HG03139 (cell line): ENCODE data around the gene MYLK.

ENCODE experiments used
- ATAC-seq: cut with Tn5 transposase; IDR thresholded peaks from one replicate; pipeline ENCODE4 v1.9.1; 2021; ENCODE audit not compliant: unreplicated experiment

The MYLK gene

DNA sequence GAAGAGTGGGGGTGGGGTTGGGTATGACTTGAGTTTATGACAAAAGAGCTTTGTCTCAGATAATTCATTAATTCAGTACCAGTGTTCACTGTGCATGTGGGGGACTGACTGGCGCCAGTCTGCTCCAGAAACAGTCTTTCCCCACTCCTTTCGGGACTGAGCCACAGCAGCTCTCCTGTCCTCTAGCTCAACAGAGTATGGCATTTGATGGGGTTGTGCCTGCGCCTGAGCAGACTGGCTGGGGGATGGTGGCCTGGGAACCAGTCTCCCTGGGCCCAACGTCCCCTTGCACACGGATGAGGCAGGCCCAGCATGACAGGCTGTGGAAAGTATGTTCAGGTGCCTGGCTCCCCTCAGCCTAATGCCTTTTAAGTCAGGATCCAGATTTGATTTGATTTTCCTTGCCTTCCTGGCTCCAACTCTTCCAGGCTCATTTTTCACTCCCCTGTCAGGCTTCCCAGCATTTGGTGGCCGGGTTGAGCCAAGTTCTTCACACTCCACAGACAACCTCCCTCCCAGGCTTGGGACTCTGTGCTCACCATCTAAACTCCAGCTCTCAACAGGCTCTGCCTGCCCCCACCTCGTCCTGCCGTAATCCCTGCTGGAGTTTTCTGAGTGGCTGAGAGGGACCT lies 105.0 kb downstream of the MYLK start:
- no peak for ATAC-seq

DNA sequence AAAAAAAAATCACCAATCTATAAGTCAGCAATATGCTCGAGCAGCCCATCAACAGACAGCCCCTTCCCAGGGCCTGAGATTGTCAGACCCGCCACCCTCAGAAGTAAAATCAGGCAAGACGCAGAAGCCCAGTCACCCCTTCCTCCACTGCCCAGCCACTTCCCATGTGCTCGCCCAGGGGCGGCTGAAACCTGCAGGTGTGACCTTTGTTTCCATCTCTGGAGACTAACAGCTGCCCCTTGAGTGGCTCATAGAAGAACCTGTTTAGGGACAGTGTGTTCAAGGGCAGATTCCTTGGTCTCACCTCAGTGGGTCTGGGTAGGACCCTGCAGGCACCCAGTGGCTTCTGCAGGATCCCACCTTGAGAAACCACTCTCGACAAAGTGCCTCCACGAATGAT lies 105.6 kb downstream of the MYLK start:
- no peak for ATAC-seq

GRCh38 chr3:123776071-123776782 lies 107.9 kb downstream of the MYLK start:
- no peak for ATAC-seq

DNA sequence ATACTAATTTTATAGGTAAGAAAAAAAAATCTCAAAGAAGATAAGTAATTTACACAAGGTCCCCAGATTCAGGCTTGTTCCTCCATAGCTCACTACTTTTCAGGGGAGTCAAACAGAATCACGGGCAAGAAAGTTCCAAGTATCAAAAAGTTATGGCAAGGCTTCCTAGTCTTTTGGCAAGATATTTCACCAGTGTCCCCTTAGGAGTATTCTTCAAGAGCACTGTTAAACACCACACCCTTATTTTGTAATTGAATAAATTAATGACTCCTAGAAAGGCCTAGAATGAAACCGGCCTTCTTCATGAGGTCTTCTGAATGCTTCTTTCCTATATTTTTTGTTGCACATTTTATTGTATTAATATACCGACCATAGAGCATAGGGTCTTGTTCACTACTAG lies 109.7 kb downstream of the MYLK start:
- no peak for ATAC-seq

DNA sequence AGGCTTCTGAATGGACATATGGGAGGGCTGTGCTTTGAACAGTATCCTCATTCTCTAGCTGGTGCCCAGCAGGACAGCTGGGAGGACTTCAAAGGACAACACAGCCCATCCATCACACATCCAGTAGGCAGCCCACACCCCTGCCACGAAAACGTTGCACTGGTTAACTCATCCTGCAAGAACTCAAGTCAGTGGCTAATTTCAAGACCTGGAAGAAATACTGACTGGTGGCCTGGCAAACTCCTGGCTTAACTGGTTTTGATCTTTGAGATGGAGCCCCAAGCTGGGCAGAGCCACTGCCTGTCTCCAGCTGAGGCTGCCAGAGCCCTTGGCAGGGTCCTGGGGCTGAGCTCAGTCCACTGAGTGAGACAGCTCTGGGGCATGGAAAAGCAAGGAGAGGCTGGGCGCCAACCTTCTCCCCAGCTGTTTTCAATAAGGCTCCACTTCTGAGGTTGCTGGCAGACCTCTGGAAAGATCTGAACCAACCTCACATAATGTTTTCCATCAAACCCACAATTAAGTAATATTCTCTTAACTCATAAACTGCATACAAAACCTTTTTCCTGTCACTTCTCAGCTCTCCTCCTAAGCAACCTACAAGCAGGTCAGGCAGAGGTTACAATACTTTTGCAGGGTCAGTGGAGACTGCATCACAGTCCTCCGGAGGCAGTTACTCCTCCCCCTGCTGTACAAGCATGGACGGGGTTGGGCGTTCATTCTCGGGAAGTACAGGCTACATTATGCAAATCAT lies 110.3 kb downstream of the MYLK start:
- no peak for ATAC-seq

GRCh38 chr3:123769356-123769743 lies 114.8 kb downstream of the MYLK start:
- no peak for ATAC-seq

DNA sequence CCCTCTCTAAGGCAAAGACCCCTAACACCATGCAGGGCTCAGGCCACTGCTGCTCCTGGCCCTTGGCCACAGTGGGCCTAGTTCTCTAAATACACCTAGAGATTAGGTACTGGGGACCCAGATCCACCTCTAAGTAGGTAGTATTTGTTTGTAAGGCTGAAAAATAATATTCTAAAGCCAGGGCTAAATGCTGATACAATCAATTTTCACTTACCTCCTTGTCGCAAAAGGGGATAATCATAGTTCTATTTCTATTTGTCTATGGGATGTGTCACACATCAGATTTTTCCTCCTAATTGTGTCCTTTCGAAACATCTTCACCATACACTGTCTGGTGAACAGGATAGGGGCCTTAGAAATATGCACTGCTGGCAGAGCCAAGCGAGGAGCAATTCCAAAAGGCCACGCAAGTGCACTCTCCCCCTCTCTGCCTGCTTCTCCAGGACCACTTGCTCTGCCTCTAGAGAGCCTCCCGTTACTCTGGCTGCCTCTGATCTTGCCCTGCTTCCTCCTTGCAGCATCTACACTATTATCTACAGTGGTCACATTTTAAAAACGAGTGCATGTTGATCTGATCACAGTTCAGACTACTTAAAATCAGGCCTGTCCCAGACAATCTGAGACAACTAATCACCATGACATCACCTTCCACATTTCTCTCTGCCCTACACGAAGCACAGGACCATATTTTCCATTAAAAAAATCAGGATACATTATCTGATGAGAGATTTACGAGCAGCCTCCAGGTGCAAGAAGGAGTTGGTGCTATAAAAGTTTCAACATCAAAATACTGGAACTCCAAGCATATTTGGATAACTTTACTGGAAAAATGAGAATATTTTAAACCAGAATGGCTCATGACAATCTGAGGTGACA lies 115.4 kb downstream of the MYLK start:
- no peak for ATAC-seq

- ATAC-seq: no peak
These were observed 116.4 kb downstream of the MYLK start for GRCh38 chr3:123767564-123768292.

- ATAC-seq: no peak
These were observed 117.1 kb downstream of the MYLK start for GRCh38 chr3:123767009-123767372.

DNA sequence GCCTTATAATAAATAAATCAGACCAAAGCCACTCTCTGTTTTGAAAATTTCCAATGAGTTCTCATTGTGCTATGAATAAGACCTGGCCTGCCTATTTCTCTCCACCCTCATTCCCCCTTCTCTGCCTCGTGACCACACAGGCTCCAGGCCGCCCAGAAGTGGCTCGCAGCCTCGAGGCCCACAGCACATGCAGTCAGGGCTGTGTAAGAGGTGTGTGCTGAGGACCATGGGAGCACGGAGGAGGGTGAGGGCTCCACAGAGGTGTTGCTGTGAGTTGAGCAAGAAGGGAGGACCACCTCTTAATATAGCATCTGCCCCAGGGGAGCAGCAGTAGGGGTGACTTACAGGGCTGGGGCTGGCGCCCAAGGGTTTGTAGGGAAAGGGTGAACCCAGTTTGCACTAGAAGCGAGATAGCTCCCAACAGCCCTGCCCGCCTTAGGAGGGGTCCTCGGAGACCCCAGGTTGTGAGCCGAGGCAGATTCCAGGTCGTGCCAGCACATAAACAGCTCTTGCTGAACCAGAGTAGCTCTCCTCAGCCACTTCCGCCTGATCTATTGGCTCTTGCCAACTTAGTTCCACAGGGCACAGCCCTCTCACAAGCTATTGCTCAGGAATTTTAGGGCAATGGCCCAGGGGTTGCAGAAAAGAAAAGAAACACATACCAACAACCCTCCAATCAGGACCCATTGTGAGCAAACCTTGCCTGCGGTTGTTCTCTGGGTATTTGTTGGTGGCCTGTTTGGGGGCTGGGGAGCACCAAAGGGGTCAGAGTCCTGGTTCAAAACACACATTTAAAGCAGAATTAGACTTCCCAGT lies 117.7 kb downstream of the MYLK start:
- no peak for ATAC-seq

DNA sequence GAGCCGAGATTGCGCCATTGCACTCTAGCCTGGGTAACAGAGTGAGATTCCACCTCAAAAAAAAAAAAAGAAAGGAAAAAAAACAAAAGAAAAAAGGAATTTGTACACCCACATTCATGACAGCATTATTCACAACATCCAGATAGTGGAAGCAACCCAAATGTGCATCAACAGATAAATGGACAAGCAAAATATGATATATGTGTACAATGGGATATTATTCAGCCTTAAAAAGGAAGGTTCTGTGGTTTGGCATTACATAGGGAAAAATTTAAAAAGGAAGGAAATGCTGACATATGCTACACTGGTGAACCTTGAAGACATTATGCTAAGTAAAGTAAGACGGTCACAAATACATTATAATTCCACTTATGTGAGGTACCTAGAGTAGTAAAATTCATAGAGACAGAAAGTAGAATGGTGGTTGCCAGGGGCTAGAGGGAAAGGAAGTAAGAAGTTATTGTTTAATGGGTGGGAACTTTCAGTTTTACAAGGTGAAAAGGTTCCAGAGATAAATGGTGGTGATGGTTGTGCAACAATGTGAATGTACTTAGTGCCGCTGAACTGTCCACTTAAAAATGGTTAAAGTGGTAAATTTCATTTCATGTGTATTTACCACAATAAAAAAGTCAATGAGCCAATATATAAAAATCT lies 118.5 kb downstream of the MYLK start:
- no peak for ATAC-seq

- no peak for ATAC-seq
These were observed 119.5 kb downstream of the MYLK start for GRCh38 chr3:123764647-123765046.

- ATAC-seq: no peak
These were observed 121.3 kb downstream of the MYLK start for GRCh38 chr3:123762805-123763204.

- ATAC-seq: no peak
These were observed 123.3 kb downstream of the MYLK start for GRCh38 chr3:123760817-123761216.

GRCh38 chr3:123759871-123760270 lies 124.3 kb downstream of the MYLK start:
- ATAC-seq: no peak

- ATAC-seq: no peak
These were observed 124.8 kb downstream of the MYLK start for GRCh38 chr3:123759311-123759710.

DNA sequence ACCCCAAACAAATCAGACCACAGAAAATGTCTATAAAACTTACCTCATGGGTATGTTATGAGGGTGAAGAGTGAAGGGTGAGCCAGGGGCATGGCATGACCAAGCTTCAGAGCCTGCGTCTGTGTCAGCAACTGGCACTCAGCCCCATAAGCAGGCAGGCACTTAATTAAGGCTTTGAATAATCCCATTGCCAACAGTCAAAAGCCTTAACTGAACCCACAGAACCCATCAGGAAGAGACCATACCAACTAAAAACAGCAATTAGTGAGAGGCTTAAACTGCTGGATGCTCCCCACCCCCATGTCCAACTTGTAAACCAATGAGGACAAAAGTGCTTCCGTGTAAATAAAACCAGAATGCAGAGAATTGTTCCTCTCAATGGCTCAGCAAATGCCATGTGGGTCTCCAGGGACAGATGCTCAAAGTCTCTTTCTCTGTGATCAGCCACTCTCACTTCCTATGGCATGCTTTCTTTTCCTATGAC lies 126.0 kb downstream of the MYLK start:
- no peak for ATAC-seq

- ATAC-seq: no peak
These were observed 126.7 kb downstream of the MYLK start for GRCh38 chr3:123757281-123757940.

DNA sequence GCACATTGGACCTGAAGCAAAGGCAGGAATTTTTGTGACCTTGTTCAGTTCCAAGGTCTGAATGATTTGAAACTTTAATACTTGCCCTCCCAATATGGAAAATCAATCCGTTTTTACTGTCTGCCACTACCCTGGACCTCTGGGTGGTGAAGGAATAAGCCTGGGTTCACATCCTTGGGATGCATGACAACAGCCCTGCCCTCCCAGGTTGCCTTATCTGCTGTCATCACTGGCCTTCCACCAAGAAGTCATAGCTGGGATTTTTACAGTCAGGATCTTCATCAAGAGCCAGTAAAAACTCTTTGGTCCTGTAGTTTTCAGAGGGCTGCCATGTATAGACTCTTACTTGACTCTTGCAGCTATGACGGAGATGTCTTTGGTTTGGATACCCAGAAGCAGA lies 128.6 kb downstream of the MYLK start:
- ATAC-seq: no peak
